Spleen (tissue), 11 donors: ENCODE measurements around the gene NUFIP2. TPM values are rescaled to one million over a fixed set of nuclear protein-coding genes. Genes with fewer than 3 reads are reported as not detected.

Experiments
- DNase-seq: peaks from one replicate; pipeline ENCODE4 v3.0.0-alpha.2; 2020
- H3K27ac ChIP-seq, 8 donors: fragments of 200-600 bp; sonication (generic) in 7 of 8; 1 replicate in 4 of 8; 2 replicates in 4 of 8; pipeline versions ENCODE4 v1.5.0 to v1.8.0; 2016 to 2021; ENCODE audit warnings: inconsistent platforms in 4 of 8, mild to moderate bottlenecking in 4 of 8, moderate library complexity in 1 of 8
- H3K27me3 ChIP-seq, 7 donors: fragments of 200-600 bp; sonication (generic) in 6 of 7; replicated peaks in 1 of 7; 1 replicate in 4 of 7; 2 replicates in 3 of 7; pipeline versions ENCODE4 v1.5.0 to v1.8.0; 2016 to 2021; ENCODE audit warnings: inconsistent platforms in 3 of 7, mild to moderate bottlenecking in 1 of 7
- H3K36me3 ChIP-seq, 6 donors: fragments of 200-600 bp; sonication (generic) in 5 of 6; 1 replicate in 4 of 6; 2 replicates in 2 of 6; pipeline versions ENCODE4 v1.5.0 to v1.8.0; 2016 to 2021; ENCODE audit warnings: inconsistent platforms in 2 of 6
- H3K4me1 ChIP-seq, 6 donors: fragments of 200-600 bp; sonication (generic) in 5 of 6; 1 replicate in 3 of 6; 2 replicates in 3 of 6; pipeline versions ENCODE4 v1.5.0 to v1.8.0; 2016 to 2021; ENCODE audit warnings: inconsistent platforms in 3 of 6
- H3K4me3 ChIP-seq, 8 donors: fragments of 200-600 bp; sonication (generic) in 7 of 8; 1 replicate in 4 of 8; 2 replicates in 4 of 8; pipeline versions ENCODE4 v1.5.0 to v1.8.0; 2016 to 2021; ENCODE audit warnings: inconsistent platforms in 4 of 8, mild to moderate bottlenecking in 4 of 8, moderate library complexity in 2 of 8
- H3K9me3 ChIP-seq, 8 donors: fragments of 200-600 bp; sonication (generic) in 7 of 8; 1 replicate in 4 of 8; 2 replicates in 4 of 8; pipeline versions ENCODE4 v1.5.0 to v1.8.0; 2016 to 2021; ENCODE audit warnings: inconsistent platforms in 4 of 8
- CTCF ChIP-seq, 11 experiments: fragments of 200-600 bp in 7 of 11; fragments of 450-650 bp in 4 of 11; sonication (generic) in 4 of 11; IDR thresholded peaks in 8 of 11; conservative IDR thresholded peaks in 3 of 11; 1 replicate in 7 of 11; 2 replicates in 4 of 11; pipeline versions ENCODE4 v1.4.0 to v1.8.0; 2016 to 2021; ENCODE audit warnings: antibody characterized with exemption in 11 of 11, inconsistent platforms in 4 of 11, mild to moderate bottlenecking in 1 of 11
- POLR2A ChIP-seq, 3 donors: fragments of 450-650 bp; IDR thresholded peaks; one replicate each; pipeline ENCODE4 v1.5.1; 2017; ENCODE audit warnings: antibody characterized with exemption in 3 of 3, mild to moderate bottlenecking in 1 of 3
- POLR2AphosphoS5 ChIP-seq, 3 donors: sonication (generic); formaldehyde crosslinking; IDR thresholded peaks; one replicate each; pipeline ENCODE4 v1.5.1; 2017; ENCODE audit warnings: antibody characterized with exemption in 3 of 3
- WGBS, 5 donors: extraction: QIAGEN DNeasy Blood & Tissue Kit in 3 of 5; methylation state at CpG; one replicate each; pipeline versions ENCODE4 v1.1.5 to v1.1.7; 2013 to 2018; 5-methylcytosine and 5-hydroxymethylcytosine counted together
- intact Hi-C: fragments of 100-400 bp; cut with DNase I; formaldehyde crosslinking; loops from one replicate; pipeline ENCODE4 v1.15.0; 2023; ENCODE audit warnings: low total_unique reads
- polyA plus RNA-seq, 3 donors: library from polyadenylated mRNA; stranded (reverse); fragments of 200-250 nt; gene quantifications; one replicate each; pipeline ENCODE4 v1.2.1, GENCODE V29; 2013
- total RNA-seq, 7 donors: library from RNA; depleted of rRNA in 3 of 7; stranded (reverse); fragments of >200 nt in 3 of 7; fragmentation: NEBNext Ultra II Directional in 4 of 7; extraction: Animal tissue kit (Norgen Biotek cat#: 25700) in 4 of 7; gene quantifications; one replicate each; pipeline versions ENCODE4 v1.1.0 to v1.2.1, GENCODE V29; 2016 to 2021
- donor health status: healthy with polysubstance abuse.
- donor health status: DM: no; HTN: no; CAD: no; lungs with moderate emphysema.
- donor health status: DM: no; HTN: no; CAD: no.
- donor health status: Bipolar disorder and iron deficiency.
- donor health status: healthy.
- donor health status: DM: no; HTN: no; CAD: no.
- donor health status: DM: yes; HTN: yes; CAD: no.

The NUFIP2 gene
- total and polyA plus RNA-seq, 10 donors: 8.7 to 68.4 (median 54.9) TPM

GRCh38 chr17:29331708-29332085, 37.7 kb upstream of the NUFIP2 start:
- Histone ChIP-seq H3K4me3 (no peak overlapping the region), H3K27me3 (no peaks in the 10 kb centered on the region), H3K27ac (no peak overlapping the region), H3K4me1 (no peaks in the 10 kb centered on the region), H3K9me3 (no peaks in the 10 kb centered on the region), H3K36me3 (no peaks in the 10 kb centered on the region)
- intact Hi-C loops: no loop called here
- TF ChIP-seq CTCF (IDR thresholded peaks at IDR 0.05 in 8 of 11, conservative IDR thresholded peaks at IDR 0.05 in 3 of 11): no peak
- TF ChIP-seq POLR2A (IDR thresholded peaks at IDR 0.05): no peak
- TF ChIP-seq POLR2AphosphoS5 (IDR thresholded peaks at IDR 0.05): no peak
- no peak for DNase-seq
- WGBS, 5 donors: 54 to 85% (median 77%) methylated on average over 1 of the region's 1 CpG

- Histone ChIP-seq H3K4me1 (no peaks in the 10 kb centered on the region), H3K27me3 (no peaks in the 10 kb centered on the region), H3K4me3 (no peak overlapping the region), H3K36me3 (no peaks in the 10 kb centered on the region), H3K9me3 (no peaks in the 10 kb centered on the region), H3K27ac (no peak overlapping the region)
- intact Hi-C loops: no loop called here
- WGBS, 5 donors: 67 to 92% (median 80%) methylated on average over 3 of the region's 3 CpGs
- TF ChIP-seq CTCF (IDR thresholded peaks at IDR 0.05 in 8 of 11, conservative IDR thresholded peaks at IDR 0.05 in 3 of 11) (no peak), POLR2A (IDR thresholded peaks at IDR 0.05) (no peak), POLR2AphosphoS5 (IDR thresholded peaks at IDR 0.05) (no peak)
- DNase-seq: no peak
Observed at GRCh38 chr17:29331075-29331707, 37.2 kb upstream of the NUFIP2 start.

GRCh38 chr17:29327412-29327811, 33.5 kb upstream of the NUFIP2 start:
- H3K9me3 ChIP-seq: no peaks in the 10 kb centered on the region
- 68 to 85% (median 71%) methylated on average over 5 of the region's 5 CpGs for WGBS, 5 donors

More at GRCh38 chr17:29327412-29327811, 33.5 kb upstream of the NUFIP2 start:
- H3K27ac ChIP-seq: no peak overlapping the region
- H3K27me3 ChIP-seq: no peaks in the 10 kb centered on the region
- no peaks in the 10 kb centered on the region for H3K36me3 ChIP-seq
- no peak overlapping the region for H3K4me3 ChIP-seq
- intact Hi-C loops: no loop called here
- no peak for TF ChIP-seq POLR2A (IDR thresholded peaks at IDR 0.05)
- no peak for TF ChIP-seq CTCF (IDR thresholded peaks at IDR 0.05 in 8 of 11, conservative IDR thresholded peaks at IDR 0.05 in 3 of 11)
- no peak for TF ChIP-seq POLR2AphosphoS5 (IDR thresholded peaks at IDR 0.05)
- no peak for DNase-seq
- no peaks in the 10 kb centered on the region for H3K4me1 ChIP-seq
